Smooth muscle cell (in vitro differentiated cells): Measurements from ENCODE around the gene SPTBN1. TPM values are rescaled to one million over a fixed set of nuclear protein-coding genes. Genes with fewer than 3 reads are reported as not detected.

Experiments
- DNase-seq: peaks from one replicate; lab custom pipeline; 2025; ENCODE audit not compliant: unreplicated experiment; lab: John Stamatoyannopoulos, UW
- H2AFZ ChIP-seq: fragments of 200-600 bp; sonication (generic); 2 replicates; pipeline ENCODE4 v1.6.0; 2016; ENCODE audit warnings: antibody characterized with exemption, low read depth, mild to moderate bottlenecking
- H3F3A ChIP-seq: fragments of 200-600 bp; sonication (generic); 2 replicates; pipeline ENCODE4 v1.6.0; 2017; ENCODE audit warnings: antibody characterized with exemption, low read depth
- H3K27ac ChIP-seq: fragments of 200-600 bp; sonication (generic); 2 replicates; pipeline ENCODE4 v1.5.1; 2016; ENCODE audit warnings: low read depth, mild to moderate bottlenecking
- H3K27me3 ChIP-seq: fragments of 200-600 bp; sonication (generic); 2 replicates; pipeline ENCODE4 v1.6.1; 2016; ENCODE audit warnings: low read depth, mild to moderate bottlenecking
- H3K36me3 ChIP-seq: fragments of 200-600 bp; sonication (generic); 2 replicates; pipeline ENCODE4 v1.5.1; 2016; ENCODE audit warnings: low read depth
- H3K4me1 ChIP-seq: fragments of 200-600 bp; sonication (generic); 2 replicates; pipeline ENCODE4 v1.5.1; 2016; ENCODE audit warnings: low read depth
- H3K4me2 ChIP-seq: fragments of 200-600 bp; sonication (generic); 2 replicates; pipeline ENCODE4 v1.6.0; 2016; ENCODE audit warnings: mild to moderate bottlenecking
- H3K4me3 ChIP-seq: fragments of 200-600 bp; sonication (generic); 2 replicates; pipeline ENCODE4 v1.5.1; 2016; ENCODE audit warnings: mild to moderate bottlenecking
- H3K79me2 ChIP-seq: fragments of 200-600 bp; sonication (generic); 2 replicates; pipeline ENCODE4 v1.6.0; 2016; ENCODE audit warnings: low read depth, mild to moderate bottlenecking
- H3K9ac ChIP-seq: fragments of 200-600 bp; sonication (generic); 2 replicates; pipeline ENCODE4 v1.6.0; 2016; ENCODE audit warnings: low read depth
- H3K9me3 ChIP-seq: fragments of 200-600 bp; sonication (generic); replicated peaks from 2 replicates; pipeline ENCODE4 v1.5.1; 2016; ENCODE audit warnings: low read depth
- H4K20me1 ChIP-seq: fragments of 200-600 bp; sonication (generic); 2 replicates; pipeline ENCODE4 v1.6.0; 2016; ENCODE audit warnings: low read depth
- CTCF ChIP-seq: fragments of 200-600 bp; sonication (generic); IDR thresholded peaks from 2 replicates; pipeline ENCODE4 v1.5.1; 2017; ENCODE audit warnings: borderline replicate concordance, mild to moderate bottlenecking, antibody characterized with exemption; ENCODE audit not compliant: insufficient read depth, poor library complexity, severe bottlenecking
- WGBS: methylation state at CpG from one replicate; pipeline ENCODE4 v1.1.7; 2016; ENCODE audit warnings: low lambda C conversion rate; 5-methylcytosine and 5-hydroxymethylcytosine counted together
- polyA plus RNA-seq: library from polyadenylated mRNA; unstranded; fragments of >200 nt; fragmentation: Nextera tagmentation; extraction: Ambion mirVana; gene quantifications from 2 replicates; pipeline ENCODE4 v1.2.1, GENCODE V29; 2016
- total RNA-seq: library from RNA; depleted of rRNA; stranded (reverse); fragments of >200 nt; gene quantifications from 2 replicates; pipeline ENCODE4 v1.2.3, GENCODE V29; 2014

SPTBN1 gene
- total and polyA plus RNA-seq, 2 experiments from 2014 or later, result 78.7 to 186 TPM

GRCh38 chr2:54541995-54542394 lies 85.9 kb downstream of the SPTBN1 start:
- Histone ChIP-seq H3F3A (no peaks in the 10 kb centered on the region), H3K79me2 (peaks cover 99% of the 10 kb centered on the region), H3K27me3 (no peaks in the 10 kb centered on the region), H3K9ac (no peak overlapping the region), H3K4me2 (no peak overlapping the region), H4K20me1 (peaks cover 67% of the 10 kb centered on the region), H2AFZ (no peak overlapping the region), H3K4me1 (no peaks in the 10 kb centered on the region), H3K4me3 (no peak overlapping the region), H3K9me3 (no peaks in the 10 kb centered on the region), H3K27ac (no peak overlapping the region), H3K36me3 (no peaks in the 10 kb centered on the region)
- no peak for TF ChIP-seq CTCF
- WGBS, result 90% methylated on average over 4 of the region's 4 CpGs
- no peak for DNase-seq

DNA sequence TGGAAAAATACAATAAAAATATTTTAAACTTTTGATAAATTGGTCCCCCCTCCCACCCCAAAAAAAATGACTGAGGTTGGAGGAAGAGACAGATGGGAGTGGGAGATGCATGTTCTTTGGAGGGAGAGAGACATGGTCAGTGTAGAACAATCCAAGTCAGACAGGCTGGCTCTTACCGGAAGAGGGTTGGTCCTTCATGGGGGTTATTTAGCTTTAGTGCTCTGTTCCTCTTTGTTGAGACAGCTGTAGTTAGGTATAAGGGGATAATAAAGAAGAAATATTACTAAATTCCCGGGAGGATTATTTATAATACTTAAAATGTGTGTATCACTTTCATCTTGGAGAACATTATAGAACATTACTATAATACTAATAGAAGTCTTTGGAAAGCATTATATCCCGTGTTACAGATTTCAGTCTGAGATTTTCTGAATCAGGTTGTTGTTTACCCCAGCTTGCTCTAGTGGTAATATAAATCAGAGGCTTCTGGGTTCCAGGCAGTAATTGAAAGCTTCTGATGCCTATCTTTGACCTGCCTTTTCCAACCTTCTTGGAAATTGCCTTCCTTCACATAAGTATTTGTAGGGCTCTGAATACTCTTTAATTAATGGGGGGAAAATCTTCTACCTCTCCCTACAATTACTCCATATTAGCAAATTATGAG lies 87.7 kb downstream of the SPTBN1 start:
- no peaks in the 10 kb centered on the region for H3K4me1 ChIP-seq
- no peak overlapping the region for H3K4me2 ChIP-seq
- H3K27ac ChIP-seq, result peak overlapping the region; percentile 13
- no peaks in the 10 kb centered on the region for H3F3A ChIP-seq
- H3K27me3 ChIP-seq, result no peaks in the 10 kb centered on the region
- H3K79me2 ChIP-seq, result peaks cover 99% of the 10 kb centered on the region
- WGBS, result 84% methylated on average over 3 of the region's 3 CpGs
- H4K20me1 ChIP-seq, result peaks cover 80% of the 10 kb centered on the region
- no peak for DNase-seq
- no peak overlapping the region for H3K4me3 ChIP-seq
- TF ChIP-seq CTCF, result no peak
- no peak overlapping the region for H3K9ac ChIP-seq
- no peaks in the 10 kb centered on the region for H3K9me3 ChIP-seq
- H2AFZ ChIP-seq, result no peak overlapping the region
- peaks cover 3% of the 10 kb centered on the region for H3K36me3 ChIP-seq

- peak overlapping the region; percentile 21 for H3K4me2 ChIP-seq
- peaks cover 98% of the 10 kb centered on the region for H3K79me2 ChIP-seq
- DNase-seq, result no peak
Observed at GRCh38 chr2:54545702-54546450, 89.7 kb downstream of the SPTBN1 start.

More at GRCh38 chr2:54545702-54546450, 89.7 kb downstream of the SPTBN1 start:
- no peak for TF ChIP-seq CTCF
- Histone ChIP-seq H4K20me1 (peaks cover 92% of the 10 kb centered on the region), H3K9me3 (no peaks in the 10 kb centered on the region), H3K36me3 (peaks cover 3% of the 10 kb centered on the region), H2AFZ (no peak overlapping the region), H3K4me3 (no peak overlapping the region), H3K27ac (peak overlapping the region; percentile 86), H3K27me3 (no peaks in the 10 kb centered on the region), H3K4me1 (no peaks in the 10 kb centered on the region), H3F3A (peaks cover 3% of the 10 kb centered on the region), H3K9ac (peak overlapping the region; percentile 79)
- whole genome bisulfite sequencing, result 71% methylated on average over 3 of the region's 3 CpGs
